OCI-LY1 (cell line): ENCODE data around the gene RHBDF2.
"Not testable (repeated sequence)": the region's sequence is repeated elsewhere in the genome, so short reads cannot be mapped to it uniquely, and the experiment has no call there.

Experiments used
- H2AFZ ChIP-seq: fragments of 200-600 bp; sonication (generic), shearing (Covaris generic); 2 replicates; pipeline ENCODE4 v1.6.0; 2014; ENCODE audit warnings: antibody characterized with exemption, mild to moderate bottlenecking, low read length
- H3F3A ChIP-seq: fragments of 200-600 bp; sonication (generic), shearing (Covaris generic); 2 replicates; pipeline ENCODE4 v1.6.0; 2014; ENCODE audit warnings: mild to moderate bottlenecking, antibody characterized with exemption, low read length, moderate library complexity; ENCODE audit not compliant: insufficient read depth
- H3K27ac ChIP-seq: fragments of 200-600 bp; sonication (generic); 2 replicates; pipeline ENCODE4 v1.5.1; 2014; ENCODE audit warnings: low read length, mixed run types, mild to moderate bottlenecking, low read depth; ENCODE audit not compliant: poor library complexity, severe bottlenecking
- H3K27me3 ChIP-seq: fragments of 200-600 bp; sonication (generic); 2 replicates; pipeline ENCODE4 v1.6.0; 2014; ENCODE audit warnings: antibody characterized with exemption, mild to moderate bottlenecking, low read length, moderate library complexity; ENCODE audit not compliant: insufficient read depth
- H3K36me3 ChIP-seq: fragments of 200-600 bp; sonication (generic); 2 replicates; pipeline ENCODE4 v1.6.1; 2014; ENCODE audit warnings: mild to moderate bottlenecking, antibody characterized with exemption, low read length, moderate library complexity, mixed read lengths; ENCODE audit not compliant: insufficient read depth
- H3K4me1 ChIP-seq: fragments of 200-600 bp; sonication (generic); 2 replicates; pipeline ENCODE4 v1.5.1; 2014; ENCODE audit warnings: mild to moderate bottlenecking, low read length, moderate library complexity; ENCODE audit not compliant: insufficient read depth, severe bottlenecking
- H3K4me2 ChIP-seq: fragments of 200-600 bp; sonication (generic), shearing (Covaris generic); 2 replicates; pipeline ENCODE4 v1.6.1; 2014; ENCODE audit warnings: low read length
- H3K4me3 ChIP-seq: fragments of 200-600 bp; sonication (generic); 2 replicates; pipeline ENCODE4 v1.5.1; 2014; ENCODE audit warnings: low read length, low read depth, mild to moderate bottlenecking, mixed read lengths; ENCODE audit not compliant: poor library complexity, severe bottlenecking
- H3K79me2 ChIP-seq: fragments of 200-600 bp; shearing (Covaris generic); 2 replicates; pipeline ENCODE4 v1.6.1; 2016; ENCODE audit warnings: mixed run types, low read length, mixed read lengths; ENCODE audit not compliant: insufficient read depth
- H3K9ac ChIP-seq: fragments of 200-600 bp; sonication (generic), shearing (Covaris generic); 2 replicates; pipeline ENCODE4 v1.6.1; 2014; ENCODE audit warnings: mild to moderate bottlenecking, low read length, mixed read lengths
- H3K9me2 ChIP-seq: fragments of 200-600 bp; sonication (generic), shearing (Covaris generic); 2 replicates; pipeline ENCODE4 v1.6.1; 2014; ENCODE audit warnings: low read depth, mild to moderate bottlenecking, low read length, mixed read lengths
- H3K9me3 ChIP-seq: fragments of 200-600 bp; shearing (Covaris generic); 2 replicates; pipeline ENCODE4 v1.6.1; 2014; ENCODE audit warnings: low read length, mixed read lengths
- H4K20me1 ChIP-seq: fragments of 200-600 bp; sonication (generic), shearing (Covaris generic); 2 replicates; pipeline ENCODE4 v1.6.0; 2016; ENCODE audit warnings: mild to moderate bottlenecking, low read length; ENCODE audit not compliant: insufficient read depth
- EZH2 ChIP-seq: fragments of 200-600 bp; sonication (generic), shearing (Covaris generic); IDR thresholded peaks from 2 replicates; pipeline ENCODE4 v1.8.0; 2017; ENCODE audit warnings: borderline replicate concordance, mixed run types, mild to moderate bottlenecking, antibody characterized with exemption, low read length, moderate library complexity, mixed read lengths
- TF ChIP-seq, protein P1 (sequence below): fragments of 200-600 bp; sonication (generic), shearing (Covaris generic); IDR thresholded peaks from 2 replicates; pipeline ENCODE4 v1.5.1; 2017; ENCODE audit warnings: mild to moderate bottlenecking, antibody characterized with exemption, low read length, moderate library complexity, mixed read lengths

Gene RHBDF2

GRCh38 chr17:76524598-76525512 lies 23.6 kb upstream of the RHBDF2 start:
- Histone ChIP-seq H2AFZ (no peak overlapping the region), H3K79me2 (no peaks in the 10 kb centered on the region), H3K4me3 (no peak overlapping the region), H4K20me1 (no peaks in the 10 kb centered on the region), H3K4me2 (no peak overlapping the region), H3K27me3 (0 out of 2 replicates have a peak, but pooled peaks cover 6% of the 10 kb centered on the region), H3K9me3 (no peaks in the 10 kb centered on the region), H3K36me3 (no peaks in the 10 kb centered on the region), H3K9ac (no peak overlapping the region), H3F3A (no peaks in the 10 kb centered on the region), H3K27ac (no peak overlapping the region), H3K9me2 (no peaks in the 10 kb centered on the region), H3K4me1 (peaks cover 27% of the 10 kb centered on the region)
- TF ChIP-seq EZH2 = no peak
- TF ChIP-seq, protein P1, sequence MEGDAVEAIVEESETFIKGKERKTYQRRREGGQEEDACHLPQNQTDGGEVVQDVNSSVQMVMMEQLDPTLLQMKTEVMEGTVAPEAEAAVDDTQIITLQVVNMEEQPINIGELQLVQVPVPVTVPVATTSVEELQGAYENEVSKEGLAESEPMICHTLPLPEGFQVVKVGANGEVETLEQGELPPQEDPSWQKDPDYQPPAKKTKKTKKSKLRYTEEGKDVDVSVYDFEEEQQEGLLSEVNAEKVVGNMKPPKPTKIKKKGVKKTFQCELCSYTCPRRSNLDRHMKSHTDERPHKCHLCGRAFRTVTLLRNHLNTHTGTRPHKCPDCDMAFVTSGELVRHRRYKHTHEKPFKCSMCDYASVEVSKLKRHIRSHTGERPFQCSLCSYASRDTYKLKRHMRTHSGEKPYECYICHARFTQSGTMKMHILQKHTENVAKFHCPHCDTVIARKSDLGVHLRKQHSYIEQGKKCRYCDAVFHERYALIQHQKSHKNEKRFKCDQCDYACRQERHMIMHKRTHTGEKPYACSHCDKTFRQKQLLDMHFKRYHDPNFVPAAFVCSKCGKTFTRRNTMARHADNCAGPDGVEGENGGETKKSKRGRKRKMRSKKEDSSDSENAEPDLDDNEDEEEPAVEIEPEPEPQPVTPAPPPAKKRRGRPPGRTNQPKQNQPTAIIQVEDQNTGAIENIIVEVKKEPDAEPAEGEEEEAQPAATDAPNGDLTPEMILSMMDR = no peak

DNA sequence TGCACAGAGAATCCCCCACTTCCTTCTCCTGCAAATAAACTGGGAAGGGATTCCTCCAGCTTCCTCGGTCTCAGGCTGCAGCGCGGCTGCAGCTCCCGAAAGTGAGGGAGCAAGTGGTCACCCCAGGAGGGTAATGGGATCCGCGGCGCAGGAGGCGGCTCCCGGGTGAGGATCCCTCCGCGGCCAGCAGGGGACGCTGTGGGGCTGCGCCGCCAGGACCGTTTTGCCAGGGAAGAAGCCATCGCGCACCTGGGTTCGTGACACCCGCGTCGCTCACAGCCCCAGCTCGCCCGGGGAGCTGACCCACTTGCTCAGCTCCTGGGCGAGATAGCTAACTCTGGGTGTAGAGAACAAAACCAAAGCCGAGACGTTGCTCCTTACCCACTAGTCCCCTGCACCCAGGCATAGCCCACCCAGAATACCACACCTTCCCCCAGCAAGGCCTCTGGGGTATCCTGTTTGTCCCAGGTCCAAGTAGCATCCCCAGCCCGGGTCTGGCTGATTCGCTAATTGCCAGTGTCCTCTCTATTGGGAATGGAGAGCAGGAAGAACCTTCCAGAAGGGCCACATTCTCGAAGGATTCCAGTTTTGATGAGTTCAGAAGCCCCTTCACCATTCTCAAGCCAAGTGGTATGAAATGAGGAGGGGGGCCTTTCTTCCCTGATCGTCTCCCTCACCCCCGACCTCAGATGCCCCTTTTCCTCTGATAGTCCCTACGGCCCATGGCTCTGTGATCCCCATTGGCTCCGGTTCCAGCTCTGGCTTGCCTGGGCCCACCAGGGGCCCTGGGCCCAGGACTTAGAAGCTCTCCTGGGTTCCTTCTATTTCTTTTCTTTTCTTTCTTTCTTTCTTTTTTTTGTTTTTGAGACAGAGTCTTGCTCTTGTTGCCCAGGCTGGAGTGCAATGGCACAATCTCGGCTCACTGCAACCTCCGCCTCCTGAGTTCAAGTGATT lies 22.1 kb upstream of the RHBDF2 start:
- Histone ChIP-seq H3K9ac (no peak overlapping the region), H3F3A (no peaks in the 10 kb centered on the region)
- TF ChIP-seq EZH2 = no peak
- TF ChIP-seq, protein P1 = peak; percentile 96

DNA sequence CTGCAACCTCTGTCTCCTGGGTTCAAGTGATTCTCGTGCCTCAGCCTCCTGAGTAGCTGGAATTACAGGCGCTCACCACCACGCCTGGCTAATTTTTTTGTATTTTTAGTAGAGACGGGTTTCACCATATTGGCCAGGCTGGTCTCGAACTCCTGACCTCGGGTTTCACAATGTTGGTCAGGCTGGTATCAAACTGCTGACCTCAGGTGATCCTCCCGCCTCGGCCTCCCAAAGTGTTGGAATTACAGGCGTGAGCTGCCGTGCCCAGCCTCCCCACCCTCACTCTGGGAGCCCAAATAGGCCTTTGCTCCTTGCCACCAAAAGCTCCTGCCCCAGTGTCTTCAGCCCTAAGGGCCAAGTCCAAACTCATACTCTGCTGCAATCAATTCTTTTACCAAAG lies 20.5 kb upstream of the RHBDF2 start:
- not testable (repeated sequence) for H2AFZ ChIP-seq, H3K4me2 ChIP-seq, H3K9ac ChIP-seq, H3F3A ChIP-seq, H3K9me2 ChIP-seq, H3K79me2 ChIP-seq, H3K9me3 ChIP-seq, H3K4me1 ChIP-seq, H3K4me3 ChIP-seq, H3K27ac ChIP-seq, H3K36me3 ChIP-seq, H3K27me3 ChIP-seq, H4K20me1 ChIP-seq

More for the DNA sequence above, 22.1 kb upstream of the RHBDF2 start:
- Histone ChIP-seq H3K79me2 (no peaks in the 10 kb centered on the region), H3K36me3 (no peaks in the 10 kb centered on the region), H3K4me2 (no peak overlapping the region), H3K9me2 (no peaks in the 10 kb centered on the region), H3K27ac (no peak overlapping the region), H3K9me3 (no peaks in the 10 kb centered on the region), H3K27me3 (0 out of 2 replicates have a peak, but pooled peaks cover 6% of the 10 kb centered on the region), H3K4me1 (peaks cover 12% of the 10 kb centered on the region), H2AFZ (no peak overlapping the region), H3K4me3 (no peak overlapping the region), H4K20me1 (no peaks in the 10 kb centered on the region)
